ENCODE measurements around the gene USP8.

The USP8 gene

GRCh38 chr15:50435772-50436171 is 11.6 kb downstream of the USP8 start:
- no peak for DNase-seq
- Histone ChIP-seq H3K4me3 (ENCODE audit: low read depth, low read length) (no peak overlapping the region), H3K27me3 (replicated peaks) (no peaks in the 10 kb centered on the region), H3K27ac (no peak overlapping the region), H3K36me3 (replicated peaks) (peaks cover 21% of the 10 kb centered on the region)
- in situ Hi-C loops (cut with HindIII; ENCODE audit: low pct_ligation_motif_present, low sequenced_read_pairs): no loop called here
- no peak for TF ChIP-seq CTCF (IDR thresholded peaks at IDR 0.05; ENCODE audit: low read depth, low read length, missing control alignments)

GRCh38 chr15:50438251-50438650 is 14.0 kb downstream of the USP8 start:
- in situ Hi-C loops (cut with HindIII; ENCODE audit: low pct_ligation_motif_present, low sequenced_read_pairs): no loop called here
- no peak for TF ChIP-seq CTCF (IDR thresholded peaks at IDR 0.05; ENCODE audit: low read depth, low read length, missing control alignments)
- no peaks in the 10 kb centered on the region for H3K27me3 ChIP-seq (replicated peaks)
- DNase-seq: no peak
- no peak overlapping the region for H3K27ac ChIP-seq
- peaks cover 19% of the 10 kb centered on the region for H3K36me3 ChIP-seq (replicated peaks)
- H3K4me3 ChIP-seq (ENCODE audit: low read depth, low read length): no peak overlapping the region

DNA sequence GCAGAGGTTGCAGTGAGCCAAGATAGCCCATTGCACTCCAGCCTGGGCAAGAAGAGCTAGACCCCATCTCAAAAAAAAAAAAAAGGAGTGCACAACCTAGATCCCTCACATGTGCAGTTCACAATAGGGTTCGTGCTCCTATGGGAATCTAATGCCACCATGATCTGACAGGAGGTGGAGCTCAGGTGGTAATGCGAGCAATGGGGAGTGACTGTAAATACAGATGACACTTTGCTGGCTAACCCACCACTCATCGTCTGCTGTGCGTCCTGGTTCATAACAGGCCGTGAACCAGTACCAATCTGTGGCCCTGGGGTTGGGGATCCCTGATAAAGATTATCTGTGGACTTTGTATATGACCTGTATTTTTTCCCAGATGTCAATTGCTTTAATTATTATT is 16.7 kb downstream of the USP8 start:
- H3K36me3 ChIP-seq (replicated peaks): peaks cover 22% of the 10 kb centered on the region
- in situ Hi-C loops (cut with HindIII; ENCODE audit: low pct_ligation_motif_present, low sequenced_read_pairs): no loop called here
- no peak for TF ChIP-seq CTCF (IDR thresholded peaks at IDR 0.05; ENCODE audit: low read depth, low read length, missing control alignments)

DNA sequence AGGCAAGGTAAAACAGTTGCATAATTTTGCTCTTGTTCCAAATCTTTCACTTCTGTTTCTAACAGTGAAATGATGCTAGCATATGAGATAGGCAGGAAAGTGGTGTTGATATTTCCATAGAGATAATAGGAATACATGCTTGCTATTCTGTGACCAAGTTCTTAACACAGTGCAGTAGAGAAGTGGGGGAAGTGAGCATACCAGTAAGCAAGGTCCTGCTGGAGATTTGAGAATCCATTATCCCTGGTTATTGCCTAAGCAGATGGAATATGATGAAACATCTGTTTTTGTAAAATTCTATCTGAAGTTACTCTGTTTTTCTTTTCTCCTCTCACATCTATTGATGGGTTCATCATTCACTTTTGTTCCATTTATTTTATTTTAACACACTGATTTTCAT is 28.7 kb downstream of the USP8 start:
- DNase-seq: no peak
- TF ChIP-seq CTCF (IDR thresholded peaks at IDR 0.05; ENCODE audit: low read depth, low read length, missing control alignments): no peak
- in situ Hi-C loops (cut with HindIII; ENCODE audit: low pct_ligation_motif_present, low sequenced_read_pairs): no loop called here
- H3K27ac ChIP-seq: no peak overlapping the region
- H3K27me3 ChIP-seq (replicated peaks): no peaks in the 10 kb centered on the region
- H3K4me3 ChIP-seq (ENCODE audit: low read depth, low read length): no peak overlapping the region
- H3K36me3 ChIP-seq (replicated peaks): peaks cover 6% of the 10 kb centered on the region

More for the DNA sequence above, 16.7 kb downstream of the USP8 start:
- Histone ChIP-seq H3K4me3 (ENCODE audit: low read depth, low read length) (no peak overlapping the region), H3K27me3 (replicated peaks) (no peaks in the 10 kb centered on the region), H3K27ac (no peak overlapping the region)
- no peak for DNase-seq

DNA sequence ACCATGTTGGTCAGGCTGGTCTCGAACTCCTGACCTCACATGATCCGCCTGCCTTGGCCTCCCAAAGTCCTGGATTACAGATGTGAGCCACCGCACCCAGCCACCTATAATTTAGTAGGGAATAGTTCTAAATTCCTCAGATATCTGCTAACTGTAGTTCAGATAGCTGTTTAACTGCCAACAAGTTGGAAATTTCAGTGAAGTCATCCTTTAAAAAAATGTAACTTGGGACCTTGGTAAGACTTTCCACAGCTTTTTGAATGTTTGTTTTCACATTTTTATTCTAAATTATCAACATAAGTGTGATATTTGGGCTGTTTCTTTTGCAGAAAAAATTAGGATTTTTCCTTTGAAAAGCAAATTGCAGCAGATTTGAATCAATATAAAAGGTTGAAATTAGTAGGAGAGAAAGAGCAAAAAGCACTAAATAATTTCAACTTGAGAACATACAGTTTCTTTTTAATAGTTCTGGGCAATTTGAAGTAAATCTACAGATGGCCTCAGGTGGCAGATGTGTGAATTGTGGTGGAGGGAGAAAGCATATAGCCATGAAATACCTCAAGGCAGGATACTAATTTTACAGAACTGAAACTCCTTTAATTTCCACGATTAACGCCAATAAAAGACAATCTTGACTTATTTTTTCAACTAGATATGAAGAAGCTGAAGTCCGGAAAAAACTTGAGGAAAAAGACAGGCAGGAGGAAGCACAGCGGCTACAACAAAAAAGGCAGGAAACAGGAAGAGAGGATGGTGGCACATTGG is 34.3 kb downstream of the USP8 start:
- H3K27me3 ChIP-seq (replicated peaks): no peaks in the 10 kb centered on the region
- H3K36me3 ChIP-seq (replicated peaks): peaks cover 23% of the 10 kb centered on the region
- DNase-seq: no peak
- no peak overlapping the region for H3K4me3 ChIP-seq (ENCODE audit: low read depth, low read length)
- in situ Hi-C loops (cut with HindIII; ENCODE audit: low pct_ligation_motif_present, low sequenced_read_pairs): no loop called here
- TF ChIP-seq CTCF (IDR thresholded peaks at IDR 0.05; ENCODE audit: low read depth, low read length, missing control alignments): no peak
- H3K27ac ChIP-seq: no peak overlapping the region
